LHCN-M2 (cell line): Measurements from ENCODE around the gene NDST1. TPM values are rescaled to one million over a fixed set of nuclear protein-coding genes. Genes with fewer than 3 reads are reported as not detected.
"Not testable (repeated sequence)": the region's sequence is repeated elsewhere in the genome, so short reads cannot be mapped to it uniquely, and the experiment has no call there.

Experiments used
- DNase-seq: peaks from one replicate; pipeline ENCODE4 v3.0.0-alpha.2; 2012; ENCODE audit warnings: low read depth
- polyA plus RNA-seq: library from polyadenylated mRNA; unstranded; fragments of >200 nt; gene quantifications from one replicate; pipeline ENCODE4 v1.2.1, GENCODE V29; 2012; ENCODE audit warnings: missing spikeins
- total RNA-seq: library from RNA; depleted of rRNA; stranded (reverse); fragments of >200 nt; gene quantifications from 2 replicates; pipeline ENCODE4 v1.2.3, GENCODE V29; 2014; rRNA removed

NDST1 gene
- 78.6 and 83.6 TPM in 2 replicates for total RNA-seq
- 139 TPM for polyA plus RNA-seq

GRCh38 chr5:150507474-150508276 lies at the start of gene NDST1:
TSS of gene NDST1 (plus strand) at chr5:150508131. CDS start at chr5:150521255, 13,124 bp downstream.
- DNase-seq, result no peak

- DNase-seq, result peak; percentile 46
Measured at GRCh38 chr5:150458802-150459557, 49.0 kb upstream of the NDST1 start.

- no peak for DNase-seq
Measured at GRCh38 chr5:150460781-150461180, 47.1 kb upstream of the NDST1 start.

GRCh38 chr5:150461231-150461630 lies 46.7 kb upstream of the NDST1 start:
- no peak for DNase-seq

DNA sequence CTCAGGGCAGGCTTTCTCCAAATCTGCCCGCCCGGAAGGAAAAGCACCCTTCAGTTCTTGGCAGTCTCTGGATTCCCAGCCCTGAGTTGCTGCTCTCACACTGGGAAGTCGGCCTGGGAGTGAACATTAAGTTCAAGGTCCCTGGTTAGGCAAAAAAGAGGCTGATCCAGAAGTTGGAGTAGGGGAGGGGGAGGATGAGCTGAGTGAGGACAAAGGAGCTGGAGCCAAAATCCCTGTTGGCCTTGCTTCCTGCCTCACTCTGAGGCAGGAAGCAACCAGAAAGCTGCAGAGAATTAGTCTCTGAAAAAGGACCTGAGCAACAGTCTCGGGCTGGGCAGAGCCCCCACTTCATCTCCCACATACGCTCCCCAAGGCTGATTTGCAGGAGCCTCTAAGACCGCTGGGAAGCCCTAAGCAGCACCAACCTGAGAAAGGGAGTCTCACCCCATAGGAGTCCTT lies 43.3 kb upstream of the NDST1 start:
- no peak for DNase-seq

- no peak for DNase-seq
Measured at GRCh38 chr5:150465927-150466326, 42.0 kb upstream of the NDST1 start.

- no peak for DNase-seq
Measured at GRCh38 chr5:150468206-150468605, 39.7 kb upstream of the NDST1 start.

DNA sequence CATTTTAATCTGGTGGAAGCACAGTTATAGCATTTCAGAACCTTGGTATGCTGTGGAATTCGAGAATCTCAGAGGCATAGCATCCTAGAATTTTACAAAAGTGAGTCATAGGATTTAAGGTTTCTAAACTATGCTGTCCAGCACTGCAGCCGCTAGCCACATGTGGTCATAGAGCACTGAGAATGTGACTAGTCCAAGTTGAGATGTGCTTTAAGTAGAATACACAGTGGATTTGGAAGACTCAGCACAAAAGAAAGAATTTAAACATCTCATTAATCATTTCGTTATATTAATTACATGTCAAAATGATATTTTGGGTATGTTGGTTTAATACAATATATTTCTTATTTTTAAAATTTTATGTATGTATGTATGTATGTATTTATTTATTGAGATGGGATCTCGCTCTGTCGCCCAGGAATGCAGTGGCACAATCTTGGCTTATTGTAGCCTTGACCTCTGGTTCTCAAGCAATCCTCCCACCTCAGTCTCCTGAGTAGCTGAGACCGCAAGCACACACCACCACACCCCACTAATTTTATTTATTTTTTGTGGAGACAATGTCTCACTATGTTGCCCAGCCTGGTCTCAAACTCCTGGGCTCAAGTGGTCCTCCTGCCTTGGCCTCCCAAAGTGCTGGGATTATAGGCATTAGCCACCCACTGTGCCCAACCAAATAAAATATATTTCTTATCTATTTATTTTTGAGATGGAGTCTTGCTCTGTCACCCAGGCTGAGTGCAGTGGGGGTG lies 38.0 kb upstream of the NDST1 start:
- DNase-seq, result peak; percentile 97

- peak; percentile 37 for DNase-seq
Measured at GRCh38 chr5:150473673-150474358, 34.1 kb upstream of the NDST1 start.

DNA sequence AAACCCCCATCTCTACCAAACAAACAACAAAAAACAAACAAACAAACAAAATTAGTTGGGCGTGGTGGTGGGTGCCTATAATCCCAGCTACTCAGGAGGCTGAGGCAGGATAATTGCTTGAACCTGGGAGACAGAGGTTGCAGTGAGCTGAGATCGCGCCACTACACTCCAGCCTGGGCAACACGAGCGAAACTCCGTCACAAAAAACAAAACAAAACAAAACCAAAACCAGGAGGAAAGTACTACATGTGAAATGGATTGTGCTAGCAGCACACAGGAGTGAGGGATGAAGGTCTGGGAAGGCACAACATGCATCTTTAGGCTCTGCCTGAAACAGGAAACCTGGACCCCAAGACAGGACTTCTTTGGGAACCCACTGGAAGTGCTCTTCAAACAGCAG lies 31.4 kb upstream of the NDST1 start:
- DNase-seq, result not testable (repeated sequence)

GRCh38 chr5:150479416-150479815 lies 28.5 kb upstream of the NDST1 start:
- no peak for DNase-seq

GRCh38 chr5:150481708-150481965 lies 26.3 kb upstream of the NDST1 start:
- no peak for DNase-seq

DNA sequence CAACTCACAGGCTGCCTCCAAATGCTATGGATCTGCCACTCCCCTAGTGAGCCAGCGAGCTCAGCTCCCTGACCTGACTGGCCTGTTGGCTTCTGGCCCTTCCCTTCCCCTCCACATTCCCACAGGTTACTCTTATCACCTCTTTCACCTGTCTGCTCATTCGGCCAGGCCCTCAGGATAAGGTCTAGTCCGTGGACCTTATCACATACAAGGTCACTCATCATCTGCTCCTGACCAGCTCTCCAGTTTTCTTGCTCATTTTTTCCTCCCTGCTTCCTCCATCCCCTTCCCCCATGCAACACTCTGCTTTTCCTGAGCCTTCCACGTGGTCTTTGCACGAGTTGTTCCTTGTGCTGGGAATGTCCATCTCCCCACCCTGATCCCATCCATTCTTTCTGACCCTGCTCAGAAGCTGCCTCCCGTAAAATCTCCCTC lies 25.9 kb upstream of the NDST1 start:
- DNase-seq, result no peak

DNA sequence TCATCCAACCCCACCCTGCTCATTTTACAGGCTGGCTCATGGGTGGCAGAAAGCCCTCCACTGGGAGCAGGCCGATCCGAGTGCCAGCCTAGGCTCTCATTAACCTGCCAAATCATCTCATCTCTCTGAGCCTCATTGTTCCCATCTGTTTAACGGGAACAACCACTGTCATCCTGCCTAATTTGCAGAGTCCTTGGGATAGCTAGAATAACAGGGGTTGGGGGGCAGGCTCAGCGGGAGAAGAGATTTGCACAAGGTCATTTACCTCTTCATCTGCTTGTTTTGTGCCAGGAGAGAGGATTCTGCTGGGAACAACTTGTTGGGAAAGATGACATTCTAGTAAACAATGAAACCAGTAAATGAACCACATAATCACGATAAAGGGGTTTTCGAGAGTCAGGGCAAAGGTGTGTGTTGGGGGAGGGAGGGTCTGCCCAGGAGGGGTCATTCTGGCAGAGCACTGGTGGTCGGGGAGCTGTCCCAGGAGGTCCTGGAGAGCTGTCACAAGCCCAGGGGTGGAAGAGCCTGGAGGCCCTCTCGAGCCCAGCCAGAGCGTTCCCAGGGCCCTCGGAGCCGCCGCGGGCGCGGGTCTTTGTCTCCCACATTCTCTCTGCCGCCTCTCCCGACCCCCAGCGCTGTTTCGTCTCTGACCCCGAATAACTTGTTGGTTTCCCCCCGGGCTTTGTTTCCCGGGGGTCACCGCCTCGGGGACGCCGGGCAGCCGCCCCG lies 22.8 kb upstream of the NDST1 start:
- no peak for DNase-seq

DNA sequence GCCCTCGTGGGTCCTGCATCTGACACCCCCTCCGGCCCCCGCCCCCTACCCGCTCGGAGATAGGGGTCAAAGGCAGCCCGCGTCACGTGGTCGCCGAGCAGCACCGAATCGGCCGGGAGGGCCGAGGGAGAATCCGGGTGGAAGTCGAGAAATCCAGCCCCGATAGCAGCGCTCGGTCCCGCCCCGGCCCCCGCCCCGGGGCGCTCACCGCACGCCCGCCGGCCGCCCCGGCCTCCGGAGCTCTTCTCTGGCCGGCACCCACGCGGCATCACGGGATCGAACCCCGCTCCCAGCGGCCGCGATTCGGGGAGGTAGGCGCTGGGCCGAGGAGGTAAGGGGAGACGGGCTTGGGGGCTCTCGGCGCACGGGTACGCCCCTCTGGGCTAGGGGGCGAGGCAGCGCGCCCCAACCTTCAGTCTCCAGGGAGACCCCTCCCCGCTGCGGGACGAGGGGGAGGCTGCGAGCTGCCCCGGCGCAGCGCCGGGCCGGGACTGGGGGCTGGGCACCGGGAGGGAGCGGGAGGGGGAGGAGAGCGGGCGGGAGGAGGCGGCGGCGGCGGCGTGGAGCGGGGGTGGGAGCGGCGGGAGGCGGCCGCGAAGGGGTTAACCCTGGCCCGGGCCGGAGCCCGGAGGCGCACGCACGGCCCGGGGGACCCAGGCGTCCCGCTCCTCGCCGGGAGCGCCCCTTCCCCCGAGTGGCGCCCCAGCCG lies 22.1 kb upstream of the NDST1 start:
- DNase-seq, result peak; percentile 48

DNA sequence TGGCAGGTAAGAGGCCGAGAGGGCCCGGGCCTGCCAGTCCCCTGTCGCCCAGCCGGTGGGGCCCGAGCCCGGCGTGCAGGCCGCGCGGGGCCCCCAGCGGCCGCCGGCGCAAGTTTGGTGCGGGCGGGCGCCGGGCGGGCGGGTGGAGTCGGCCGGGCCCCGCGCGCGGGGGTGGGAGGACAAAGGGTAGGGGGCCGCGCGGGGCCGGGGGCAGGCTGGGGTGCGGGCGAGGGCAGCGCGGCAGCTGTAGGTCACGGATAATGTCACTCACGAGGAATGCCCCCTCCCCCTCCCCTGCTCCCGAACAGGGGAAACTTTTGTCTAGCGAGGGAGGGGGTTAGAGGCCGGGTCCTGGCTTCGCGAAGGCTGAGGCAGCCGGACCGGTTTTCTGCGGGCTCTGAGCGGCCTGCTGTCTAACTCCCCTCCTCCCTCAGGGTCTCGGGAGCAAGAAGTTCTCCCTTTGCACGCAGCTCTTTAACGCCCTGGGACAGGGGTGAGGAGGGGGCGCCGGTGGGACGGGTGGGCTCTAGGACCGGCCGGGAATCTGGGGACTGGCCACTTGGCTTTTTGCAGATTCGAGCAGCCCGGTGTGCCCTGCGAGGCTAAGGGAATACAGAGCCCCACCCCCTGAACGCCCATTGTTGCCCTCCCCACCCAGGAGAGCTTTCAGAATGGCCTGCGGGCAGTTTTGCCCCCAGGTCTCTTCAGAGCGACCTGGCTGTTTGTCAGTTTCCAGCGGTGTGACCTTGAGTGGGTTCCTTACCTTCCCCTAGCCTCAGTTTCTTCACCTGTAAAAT lies 21.3 kb upstream of the NDST1 start:
- peak; percentile 59 for DNase-seq

- peak; percentile 72 for DNase-seq
Measured at GRCh38 chr5:150487199-150488061, 20.5 kb upstream of the NDST1 start.
